NCI-H460 (cell line): Measurements from ENCODE around the gene MARS1. TPM values are rescaled to one million over a fixed set of nuclear protein-coding genes. Genes with fewer than 3 reads are reported as not detected.
"Not testable (repeated sequence)": the region's sequence is repeated elsewhere in the genome, so short reads cannot be mapped to it uniquely, and the experiment has no call there.

Source experiments
- DNase-seq: peaks from one replicate; pipeline ENCODE4 v3.0.0-alpha.2; 2016; ENCODE audit warnings: low read depth; ENCODE audit errors: extremely low read depth
- total RNA-seq: library from RNA; depleted of rRNA; stranded (reverse); fragments of >200 nt; shearing (Covaris generic); gene quantifications from 2 replicates; pipeline ENCODE4 v1.2.3, GENCODE V29; 2014

The MARS1 gene
- total RNA-seq, 1 experiment from 2014 or later: 346 TPM

DNA sequence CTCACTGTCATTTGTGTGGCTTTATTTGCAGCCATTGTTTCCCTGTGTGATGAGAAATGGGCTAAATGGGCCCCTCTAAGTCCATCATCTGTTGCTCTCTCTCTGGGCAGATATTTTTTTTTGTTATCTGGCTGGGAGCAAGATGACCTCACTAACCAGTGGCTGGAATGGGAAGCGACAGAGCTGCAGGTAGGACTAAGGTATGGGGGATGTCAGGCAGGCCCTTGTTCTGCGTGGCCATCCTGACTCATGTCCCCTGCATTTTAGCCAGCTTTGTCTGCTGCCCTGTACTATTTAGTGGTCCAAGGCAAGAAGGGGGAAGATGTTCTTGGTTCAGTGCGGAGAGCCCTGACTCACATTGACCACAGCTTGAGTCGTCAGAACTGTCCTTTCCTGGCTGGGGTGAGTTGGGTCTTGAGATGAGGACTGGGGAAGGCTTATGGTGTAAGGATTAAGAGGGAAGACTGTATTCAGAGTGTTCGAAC lies 1.3 kb downstream of the MARS1 start:
- no peak for DNase-seq

DNA sequence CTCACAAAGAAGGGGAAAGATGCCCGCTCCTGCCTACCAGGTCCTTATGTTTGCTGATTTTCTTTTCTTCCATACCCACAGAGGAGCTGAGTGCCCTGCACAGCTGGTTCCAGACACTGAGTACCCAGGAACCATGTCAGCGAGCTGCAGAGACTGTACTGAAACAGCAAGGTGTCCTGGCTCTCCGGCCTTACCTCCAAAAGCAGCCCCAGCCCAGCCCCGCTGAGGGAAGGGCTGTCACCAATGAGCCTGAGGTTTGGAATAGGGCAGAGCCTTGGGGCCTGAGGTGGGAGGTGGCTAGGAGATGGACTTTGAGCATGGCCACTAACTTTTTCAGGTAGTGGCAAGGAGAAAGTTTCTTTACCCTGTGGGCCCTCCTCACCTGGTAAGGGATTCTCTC lies 2.3 kb downstream of the MARS1 start:
- DNase-seq: no peak

DNA sequence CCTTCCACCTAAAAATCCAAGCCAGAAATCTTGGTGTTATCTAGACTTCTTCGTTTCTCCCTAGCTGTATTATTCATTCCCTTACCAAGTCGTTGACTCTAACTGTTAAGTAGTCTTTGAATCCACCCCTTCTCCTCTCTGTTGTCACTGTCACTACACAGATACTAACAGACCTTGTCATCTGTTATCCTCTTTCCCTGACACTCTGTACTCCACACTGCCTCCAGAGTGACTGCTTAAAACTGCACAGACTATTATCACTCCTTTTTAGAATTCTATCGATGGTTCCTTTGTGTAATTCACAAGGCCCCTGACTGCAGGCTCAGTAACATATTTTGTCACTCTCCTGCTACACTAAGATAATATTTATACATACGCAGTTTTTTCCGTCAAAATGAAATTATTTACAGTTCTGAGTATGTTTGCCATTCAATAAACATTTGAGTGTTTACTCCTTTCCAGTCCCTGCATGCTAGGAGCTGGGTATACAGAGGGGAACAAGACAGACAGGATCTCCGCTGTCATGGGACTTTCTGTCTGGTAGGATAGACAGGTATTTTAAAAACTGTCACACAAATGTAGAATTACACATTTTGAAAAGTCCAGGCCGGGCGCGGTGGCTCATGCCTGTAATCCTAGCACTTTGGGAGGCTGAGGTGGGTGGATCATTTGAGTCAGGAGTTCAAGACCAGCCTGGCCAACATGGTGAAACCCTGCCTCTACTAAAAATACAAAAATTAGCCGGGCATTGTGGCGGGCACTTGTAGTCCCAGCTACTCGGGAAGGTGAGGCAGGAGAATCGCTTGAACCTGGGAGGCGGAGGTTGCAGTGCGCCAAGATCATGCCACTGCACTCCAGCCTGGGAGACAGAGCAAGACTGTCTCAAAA lies 3.8 kb downstream of the MARS1 start:
- DNase-seq: no peak

DNA sequence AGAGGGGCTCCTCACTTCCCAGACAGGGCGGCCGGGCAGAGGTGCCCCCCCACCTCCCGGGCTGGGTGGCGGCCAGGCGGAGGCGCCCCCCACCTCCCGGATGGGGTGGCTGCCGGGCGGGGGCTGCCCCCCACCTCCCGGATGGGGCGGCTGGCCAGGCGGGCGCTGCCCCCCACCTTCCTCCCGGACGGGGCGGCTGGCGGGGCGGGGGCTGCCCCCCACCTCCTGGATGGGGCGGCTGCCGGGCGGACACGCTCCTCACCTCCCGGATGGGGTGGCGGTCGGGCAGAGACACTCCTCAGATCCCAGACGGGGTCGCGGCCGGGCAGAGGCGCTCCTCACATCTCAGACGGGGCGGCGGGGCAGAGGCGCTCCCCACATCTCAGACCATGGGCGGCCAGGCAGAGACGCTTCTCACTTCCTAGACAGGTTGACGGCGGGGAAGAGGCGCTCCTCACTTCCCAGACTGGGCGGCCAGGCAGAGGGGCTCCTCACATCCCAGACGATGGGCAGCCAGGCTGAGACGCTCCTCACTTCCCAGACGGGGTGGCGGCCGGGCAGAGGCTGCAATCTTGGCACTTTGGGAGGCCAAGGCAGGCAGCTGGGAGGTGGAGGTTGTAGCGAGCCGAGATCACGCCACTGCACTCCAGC lies 7.3 kb downstream of the MARS1 start:
- DNase-seq: not testable (repeated sequence)

DNA sequence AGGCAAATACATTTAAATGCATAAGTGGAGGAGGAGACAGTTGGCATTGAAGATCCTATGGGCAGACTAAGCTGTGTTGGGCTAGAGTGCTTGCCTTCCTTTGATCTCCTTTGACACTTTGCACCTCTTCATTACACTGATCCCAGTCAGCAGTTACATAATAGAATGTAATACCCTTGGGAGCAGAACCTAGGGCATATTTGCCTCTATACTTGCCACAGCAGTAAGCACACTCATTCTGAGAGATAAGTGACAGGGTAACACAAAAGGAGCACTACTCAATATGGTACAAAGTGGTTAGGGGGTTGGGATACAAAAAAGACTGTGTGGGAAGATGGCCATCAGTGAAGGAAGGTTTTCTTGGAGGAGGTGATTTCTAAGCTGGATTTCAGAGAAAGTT lies 9.0 kb downstream of the MARS1 start:
- no peak for DNase-seq

DNA sequence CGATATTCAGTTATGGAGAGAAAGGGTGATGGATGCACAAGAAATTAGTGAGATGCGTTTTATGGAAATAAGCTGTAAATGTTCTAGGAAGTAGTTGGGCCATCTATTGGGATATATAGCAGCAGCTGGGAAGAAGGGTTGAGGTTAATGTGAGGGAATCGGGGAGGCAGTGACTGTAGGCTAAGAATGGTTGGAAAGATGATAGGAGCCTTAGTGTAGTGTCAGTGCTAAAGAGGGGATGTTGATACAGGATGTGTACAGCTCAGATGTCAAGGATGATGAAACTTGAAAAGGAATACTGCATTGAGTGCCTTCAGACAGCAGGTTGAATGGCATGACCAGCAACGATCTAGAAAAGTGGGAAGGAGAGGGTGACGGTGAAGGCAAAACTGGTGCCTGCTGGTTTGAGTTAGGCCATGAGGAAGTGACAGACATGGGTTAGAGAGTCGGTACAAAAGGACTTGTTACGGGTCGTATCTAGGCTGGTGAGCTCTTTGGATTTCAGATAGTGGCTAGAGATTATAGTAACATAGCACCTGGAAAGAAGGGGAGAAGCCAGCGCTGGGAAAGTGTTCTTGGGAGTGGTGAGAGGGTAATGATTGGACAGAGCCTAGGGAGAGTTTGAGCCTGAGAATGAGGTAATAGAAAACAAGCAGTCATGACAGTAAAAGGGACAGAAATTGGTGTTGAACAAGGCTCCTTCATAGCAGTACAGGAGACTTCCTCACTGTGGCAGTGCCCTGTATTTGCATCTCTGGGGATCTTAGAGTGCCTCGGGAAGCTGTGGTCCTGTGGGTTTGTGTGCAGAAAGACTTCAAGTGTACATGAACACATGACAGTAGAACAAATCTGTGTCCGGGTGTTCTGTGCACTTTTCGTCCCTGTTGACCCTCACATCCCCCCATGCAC lies 9.6 kb downstream of the MARS1 start:
- no peak for DNase-seq

DNA sequence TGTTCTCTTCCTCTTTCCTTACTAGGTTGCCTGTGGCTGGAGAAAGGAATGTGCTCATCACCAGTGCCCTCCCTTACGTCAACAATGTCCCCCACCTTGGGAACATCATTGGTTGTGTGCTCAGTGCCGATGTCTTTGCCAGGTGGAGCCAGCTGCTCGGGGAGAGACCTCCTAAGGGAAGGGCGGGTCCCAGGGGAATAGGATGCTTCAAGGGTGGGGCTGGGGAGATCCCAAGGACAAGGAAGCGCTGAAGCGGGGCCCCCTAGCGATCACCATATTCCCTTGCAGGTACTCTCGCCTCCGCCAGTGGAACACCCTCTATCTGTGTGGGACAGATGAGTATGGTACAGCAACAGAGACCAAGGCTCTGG lies 10.2 kb downstream of the MARS1 start:
- DNase-seq: no peak

DNA sequence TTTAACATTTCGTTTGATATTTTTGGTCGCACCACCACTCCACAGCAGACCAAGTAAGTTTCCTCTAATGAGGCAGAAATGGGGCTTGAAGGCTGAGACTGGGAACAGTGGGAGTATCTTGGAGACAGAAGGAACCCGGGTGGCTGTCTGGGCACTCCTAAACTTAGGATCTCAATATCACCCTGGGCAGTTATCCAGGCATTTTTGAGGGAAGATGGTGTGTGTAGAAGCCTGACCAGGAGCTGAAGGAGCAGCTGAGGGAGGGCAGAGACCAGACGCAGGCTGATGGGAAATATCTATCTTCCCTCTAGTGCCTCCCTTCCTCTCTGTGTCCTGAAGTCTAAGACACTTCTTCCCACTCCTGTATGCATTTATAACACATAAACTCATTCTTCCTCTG lies 10.7 kb downstream of the MARS1 start:
- no peak for DNase-seq

DNA sequence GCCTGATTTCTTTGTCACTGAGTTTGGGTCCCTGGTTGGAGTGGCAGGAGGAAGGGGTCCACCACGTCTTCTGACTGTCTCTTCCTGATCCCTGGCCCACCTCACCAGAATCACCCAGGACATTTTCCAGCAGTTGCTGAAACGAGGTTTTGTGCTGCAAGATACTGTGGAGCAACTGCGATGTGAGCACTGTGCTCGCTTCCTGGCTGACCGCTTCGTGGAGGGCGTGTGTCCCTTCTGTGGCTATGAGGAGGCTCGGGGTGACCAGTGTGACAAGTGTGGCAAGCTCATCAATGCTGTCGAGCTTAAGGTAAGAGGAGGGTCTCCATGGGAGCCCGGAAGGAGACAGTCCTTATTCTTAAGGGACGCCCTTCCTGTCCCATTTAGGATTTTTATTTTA lies 12.3 kb downstream of the MARS1 start:
- no peak for DNase-seq

DNA sequence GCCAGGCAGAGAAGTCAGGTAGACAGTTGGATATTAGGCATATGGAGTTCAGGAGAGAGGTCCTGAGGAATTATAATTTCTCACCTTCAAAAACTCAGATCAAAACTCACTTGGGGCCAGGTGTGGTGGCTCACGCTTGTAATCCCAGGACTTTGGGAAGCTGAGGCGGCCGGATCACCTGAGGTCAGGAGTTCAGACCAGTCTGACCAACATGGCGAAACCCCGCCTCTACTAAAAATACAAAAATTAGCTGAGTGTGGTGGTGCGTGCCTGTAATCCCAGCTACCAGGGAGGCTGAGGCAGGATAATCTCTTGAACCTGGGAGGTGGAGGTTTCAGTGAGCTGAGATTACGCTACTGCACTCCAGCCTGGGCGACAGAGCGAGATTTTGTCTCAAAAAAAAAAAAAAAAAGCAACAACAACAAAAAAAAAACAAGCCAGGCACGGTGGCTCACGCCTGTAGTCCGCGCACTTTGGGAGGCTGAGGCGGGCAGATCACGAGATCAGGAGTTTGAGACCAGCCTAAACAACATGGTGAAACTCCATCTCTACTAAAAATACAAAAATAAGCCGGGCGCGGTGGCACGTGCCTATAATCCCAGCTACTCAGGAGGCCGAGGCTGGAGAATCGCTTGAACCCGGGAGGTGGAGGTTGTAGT lies 14.6 kb downstream of the MARS1 start:
- not testable (repeated sequence) for DNase-seq

DNA sequence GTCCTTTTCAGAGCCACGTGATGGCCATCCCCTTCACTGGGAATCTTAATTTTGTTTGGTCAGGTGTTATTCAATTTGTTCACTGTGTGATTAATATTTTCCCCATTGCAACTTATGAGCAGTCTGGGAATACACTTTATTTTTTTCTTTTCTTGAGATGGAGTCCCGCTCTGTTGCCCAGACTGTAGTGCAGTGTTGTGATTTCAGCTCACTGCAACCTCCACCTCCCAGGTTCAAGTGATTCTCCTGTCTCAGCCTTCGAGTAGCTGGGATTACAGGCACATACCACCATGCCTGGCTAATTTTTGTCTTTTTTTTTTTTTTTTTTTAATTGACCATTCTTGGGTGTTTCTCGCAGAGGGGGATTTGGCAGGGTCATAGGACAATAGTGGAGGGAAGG lies 18.7 kb downstream of the MARS1 start:
- not testable (repeated sequence) for DNase-seq

DNA sequence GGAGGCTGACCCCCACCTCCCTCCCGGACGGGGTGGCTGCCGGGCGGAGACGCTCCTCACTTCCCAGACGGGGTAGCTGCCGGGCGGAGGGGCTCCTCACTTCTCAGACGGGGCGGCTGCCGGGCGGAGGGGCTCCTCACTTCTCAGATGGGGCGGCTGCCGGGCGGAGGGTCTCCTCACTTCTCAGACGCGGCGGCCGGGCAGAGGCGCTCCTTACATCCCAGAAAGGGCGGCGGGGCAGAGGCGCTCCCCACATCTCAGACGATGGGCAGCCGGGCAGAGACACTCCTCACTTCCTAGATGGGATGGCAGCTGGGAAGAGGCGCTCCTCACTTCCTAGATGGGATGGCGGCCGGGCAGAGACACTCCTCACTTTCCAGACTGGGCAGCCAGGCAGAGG lies 19.9 kb downstream of the MARS1 start:
- not testable (repeated sequence) for DNase-seq

DNA sequence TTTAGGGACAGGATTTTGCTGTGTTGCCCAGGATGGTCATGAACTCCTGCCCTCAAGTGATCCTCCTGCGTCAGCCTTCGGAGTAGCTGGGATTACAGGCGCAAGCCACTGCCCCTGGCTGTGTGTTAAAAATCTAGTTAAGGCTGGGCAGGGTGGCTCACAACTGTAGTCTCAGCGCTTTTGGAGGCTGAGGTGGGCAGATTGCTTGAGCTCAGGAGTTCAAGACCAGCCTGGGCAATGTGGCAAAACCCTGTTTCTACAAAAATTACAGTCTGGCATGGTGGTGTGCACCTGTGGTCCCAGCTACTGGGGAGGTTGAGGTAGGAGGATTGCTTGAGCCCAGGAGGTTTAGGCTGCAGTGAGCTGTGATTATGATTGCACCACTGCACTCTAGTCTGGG lies 23.3 kb downstream of the MARS1 start:
- DNase-seq: no peak

DNA sequence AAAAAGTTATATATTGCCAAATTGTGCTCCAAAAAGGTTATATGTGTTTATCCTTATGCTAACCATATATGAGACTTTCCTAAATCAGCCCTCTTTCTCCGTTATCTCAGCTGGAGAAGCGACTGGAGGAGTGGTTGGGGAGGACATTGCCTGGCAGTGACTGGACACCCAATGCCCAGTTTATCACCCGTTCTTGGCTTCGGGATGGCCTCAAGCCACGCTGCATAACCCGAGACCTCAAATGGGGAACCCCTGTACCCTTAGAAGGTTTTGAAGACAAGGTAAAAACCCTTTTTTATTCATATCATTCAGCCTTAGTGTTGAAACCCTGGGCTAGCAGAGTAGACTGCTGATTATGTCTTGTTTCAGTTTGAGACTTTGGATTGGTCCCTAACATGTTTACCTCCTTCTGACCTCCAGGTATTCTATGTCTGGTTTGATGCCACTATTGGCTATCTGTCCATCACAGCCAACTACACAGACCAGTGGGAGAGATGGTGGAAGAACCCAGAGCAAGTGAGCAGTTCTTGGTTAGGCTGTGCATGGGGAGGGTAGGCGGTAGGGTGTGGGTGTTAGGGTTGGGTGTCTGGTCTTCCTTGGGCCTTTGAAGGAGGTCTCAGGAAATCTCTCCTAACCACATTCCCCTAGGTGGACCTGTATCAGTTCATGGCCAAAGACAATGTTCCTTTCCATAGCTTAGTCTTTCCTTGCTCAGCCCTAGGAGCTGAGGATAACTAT lies 23.9 kb downstream of the MARS1 start:
- no peak for DNase-seq

DNA sequence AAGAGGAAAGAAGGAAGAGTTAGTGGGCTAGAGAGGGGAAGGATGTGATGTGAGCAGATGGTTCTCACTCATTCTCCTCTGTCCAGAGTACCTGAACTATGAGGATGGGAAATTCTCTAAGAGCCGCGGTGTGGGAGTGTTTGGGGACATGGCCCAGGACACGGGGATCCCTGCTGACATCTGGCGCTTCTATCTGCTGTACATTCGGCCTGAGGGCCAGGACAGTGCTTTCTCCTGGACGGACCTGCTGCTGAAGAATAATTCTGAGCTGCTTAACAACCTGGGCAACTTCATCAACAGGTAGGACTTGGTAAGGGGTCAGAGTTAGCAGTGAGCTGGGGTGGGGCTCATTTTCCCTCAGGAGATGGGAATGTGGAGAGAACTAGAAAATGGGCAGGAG lies 24.8 kb downstream of the MARS1 start:
- no peak for DNase-seq

DNA sequence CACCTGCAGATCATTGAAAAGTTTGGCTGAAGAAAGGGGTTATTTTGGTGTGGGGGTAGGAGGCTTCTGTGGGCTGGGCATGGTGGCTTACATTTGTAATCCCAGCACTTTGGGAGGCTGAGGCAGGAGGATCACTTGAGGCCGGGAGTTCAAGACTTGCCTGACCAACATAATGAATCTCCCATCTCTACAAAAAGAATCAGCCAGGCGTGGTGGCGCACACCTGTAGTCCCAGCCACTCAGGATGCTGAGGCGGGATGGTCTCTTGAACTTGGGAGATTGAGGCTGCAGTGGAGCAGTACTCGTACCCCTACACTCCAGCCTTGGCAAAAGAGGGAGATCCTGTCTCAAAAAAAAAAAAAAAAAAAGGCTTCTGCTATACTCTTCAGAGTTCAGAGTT lies 25.4 kb downstream of the MARS1 start:
- DNase-seq: no peak

DNA sequence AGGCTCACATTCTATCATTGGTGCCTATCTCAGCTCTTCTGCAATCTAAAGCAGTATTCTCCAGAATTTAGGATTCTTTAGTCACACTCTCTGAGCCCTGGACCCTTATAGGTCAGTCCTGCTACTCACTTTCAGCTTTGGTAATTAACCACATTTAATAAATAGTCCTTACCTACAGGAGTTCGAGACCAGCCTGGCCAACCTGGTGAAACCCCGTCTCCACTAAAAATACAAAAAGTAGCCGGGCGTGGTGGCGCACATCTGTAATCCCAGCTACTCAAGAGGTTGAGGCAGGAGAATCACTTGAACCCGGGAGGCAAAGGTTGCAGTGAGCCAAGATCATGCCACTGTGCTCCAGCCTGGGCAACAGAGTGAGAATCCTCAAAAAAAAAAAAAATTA lies 25.8 kb downstream of the MARS1 start:
- not testable (repeated sequence) for DNase-seq

DNA sequence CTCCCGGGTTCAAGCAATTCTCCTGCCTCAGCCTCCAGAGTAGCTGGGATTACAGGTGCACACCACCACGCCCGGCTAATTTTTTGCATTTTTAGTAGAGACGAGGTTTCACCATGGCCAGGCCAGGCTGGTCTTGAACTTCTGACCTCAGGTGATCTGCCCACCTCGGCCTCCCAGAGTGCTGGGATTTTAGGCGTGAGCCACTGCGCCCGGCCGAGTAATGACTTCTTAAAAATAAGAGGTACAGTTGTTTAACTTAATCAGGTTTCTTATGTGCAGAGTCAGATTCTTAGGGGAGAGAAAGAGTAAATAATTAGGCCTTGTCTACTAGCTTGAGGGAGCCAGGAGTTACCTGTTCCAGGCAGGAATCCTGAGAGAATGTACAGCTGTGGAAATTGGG lies 26.4 kb downstream of the MARS1 start:
- not testable (repeated sequence) for DNase-seq

DNA sequence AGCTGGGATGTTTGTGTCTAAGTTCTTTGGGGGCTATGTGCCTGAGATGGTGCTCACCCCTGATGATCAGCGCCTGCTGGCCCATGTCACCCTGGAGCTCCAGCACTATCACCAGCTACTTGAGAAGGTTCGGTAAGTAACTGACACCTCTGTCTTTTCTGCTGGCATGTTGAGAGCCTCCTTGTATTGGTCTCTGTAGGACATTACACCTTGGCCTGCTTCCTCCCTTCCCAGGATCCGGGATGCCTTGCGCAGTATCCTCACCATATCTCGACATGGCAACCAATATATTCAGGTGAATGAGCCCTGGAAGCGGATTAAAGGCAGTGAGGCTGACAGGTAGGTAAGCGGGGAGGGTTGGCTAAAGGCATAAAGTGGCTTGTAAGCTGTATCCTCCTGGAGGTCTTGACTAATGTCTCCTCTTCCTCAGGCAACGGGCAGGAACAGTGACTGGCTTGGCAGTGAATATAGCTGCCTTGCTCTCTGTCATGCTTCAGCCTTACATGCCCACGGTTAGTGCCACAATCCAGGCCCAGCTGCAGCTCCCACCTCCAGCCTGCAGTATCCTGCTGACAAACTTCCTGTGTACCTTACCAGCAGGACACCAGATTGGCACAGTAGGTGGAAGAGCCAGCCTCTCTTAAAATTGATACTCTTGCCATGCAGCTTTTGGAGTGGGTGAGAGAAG lies 27.0 kb downstream of the MARS1 start:
- DNase-seq: no peak
